NCI-H1105 (cell line): ENCODE measurements around the gene DGKI.

Experiments
- DNase-seq: peaks from one replicate; lab custom pipeline; 2025; lab: John Stamatoyannopoulos, UW

Gene DGKI

GRCh38 chr7:137411446-137411845, 435.3 kb downstream of the DGKI start:
- no peak for DNase-seq

GRCh38 chr7:137408126-137408525, 438.6 kb downstream of the DGKI start:
- no peak for DNase-seq

DNA sequence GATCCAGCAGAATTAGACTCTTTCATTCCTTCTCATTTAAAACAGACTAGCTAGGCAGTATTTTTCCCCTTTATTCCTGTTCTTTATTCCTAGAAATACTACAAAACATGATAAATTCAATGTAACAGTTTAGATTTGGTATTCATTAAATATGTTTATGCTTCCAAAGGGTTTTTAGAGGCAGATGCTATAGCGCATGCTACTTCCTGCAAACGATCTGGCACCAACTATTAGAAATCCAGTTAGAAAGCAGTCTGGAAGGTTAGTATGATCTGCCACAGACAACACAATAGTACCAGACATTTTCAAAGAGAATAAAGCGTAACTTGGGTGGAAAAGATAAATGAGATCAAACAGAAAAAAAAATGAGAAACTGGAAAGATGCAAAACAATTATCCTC, 439.7 kb downstream of the DGKI start:
- DNase-seq = no peak

GRCh38 chr7:137404660-137405317, 442.0 kb downstream of the DGKI start:
- DNase-seq = no peak

DNA sequence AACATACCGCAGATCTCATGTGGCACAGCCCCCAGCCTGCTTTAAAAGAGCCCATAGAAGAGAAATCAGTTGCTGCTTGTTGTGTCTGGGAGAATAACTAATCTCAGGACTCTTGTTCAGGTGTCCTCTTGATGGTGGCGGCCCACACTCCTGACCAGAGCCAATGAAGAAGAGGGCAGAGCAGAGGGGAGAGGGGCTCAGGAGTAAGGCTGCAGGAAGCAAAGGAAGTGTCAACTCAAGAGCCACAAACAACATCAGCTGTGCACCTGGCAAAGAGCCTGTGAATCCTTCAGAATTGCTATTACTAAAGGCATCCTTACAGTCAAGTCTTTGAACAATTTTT, 443.4 kb downstream of the DGKI start:
- DNase-seq = no peak

- DNase-seq = no peak
Observed at GRCh38 chr7:137402536-137403352, 444.0 kb downstream of the DGKI start.

DNA sequence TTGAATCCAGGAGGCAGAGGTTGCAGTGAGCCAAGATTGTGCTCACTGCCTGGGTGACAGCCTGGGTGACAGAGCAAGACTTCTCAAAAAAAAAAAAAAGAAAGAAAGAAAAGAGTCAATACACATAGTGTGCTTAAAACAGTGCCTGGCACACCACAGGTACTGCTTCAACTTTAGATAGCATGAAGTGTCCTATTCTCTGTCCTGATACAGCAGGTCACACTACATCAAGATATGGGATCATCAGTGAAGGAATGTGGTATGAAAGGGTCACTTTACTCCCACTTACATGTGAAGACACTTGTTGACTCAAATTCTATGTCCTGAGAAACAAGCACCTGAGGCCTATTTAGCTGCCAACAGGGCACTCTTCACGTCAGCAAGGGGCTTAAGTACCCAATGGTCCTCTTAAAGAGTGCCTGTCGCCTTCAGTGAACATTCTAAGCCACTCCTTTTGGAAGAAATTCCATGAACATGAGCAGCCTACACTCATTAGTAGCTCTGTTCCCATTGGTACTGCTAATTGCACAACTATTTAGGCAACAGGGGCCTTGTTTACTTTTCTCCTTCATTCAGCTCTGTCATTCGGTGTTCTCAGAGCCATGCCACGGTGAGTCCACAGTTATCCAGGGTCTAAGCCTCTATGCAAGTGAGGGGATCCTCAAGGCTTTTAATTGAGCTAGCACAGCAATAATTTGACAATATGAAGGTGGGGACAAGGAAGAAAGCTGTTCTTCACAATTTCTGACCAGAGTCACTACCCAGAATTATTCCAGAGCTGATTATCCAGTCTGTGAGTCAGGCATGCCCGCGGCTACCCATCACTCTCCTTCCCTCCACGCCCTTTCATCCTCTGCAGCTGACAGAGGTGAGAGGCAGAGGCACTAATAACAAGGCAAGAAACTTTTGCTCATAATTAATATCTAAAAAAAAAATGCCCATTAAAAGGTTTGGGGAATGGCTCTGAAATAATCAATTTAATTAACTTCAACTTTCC, 446.6 kb downstream of the DGKI start:
- no peak for DNase-seq

- no peak for DNase-seq
Observed at GRCh38 chr7:137396051-137396450, 450.7 kb downstream of the DGKI start.

- peak; percentile 85 for DNase-seq
Observed at GRCh38 chr7:137395420-137395819, 451.4 kb downstream of the DGKI start.

GRCh38 chr7:137393570-137393969, 453.2 kb downstream of the DGKI start:
- no peak for DNase-seq

DNA sequence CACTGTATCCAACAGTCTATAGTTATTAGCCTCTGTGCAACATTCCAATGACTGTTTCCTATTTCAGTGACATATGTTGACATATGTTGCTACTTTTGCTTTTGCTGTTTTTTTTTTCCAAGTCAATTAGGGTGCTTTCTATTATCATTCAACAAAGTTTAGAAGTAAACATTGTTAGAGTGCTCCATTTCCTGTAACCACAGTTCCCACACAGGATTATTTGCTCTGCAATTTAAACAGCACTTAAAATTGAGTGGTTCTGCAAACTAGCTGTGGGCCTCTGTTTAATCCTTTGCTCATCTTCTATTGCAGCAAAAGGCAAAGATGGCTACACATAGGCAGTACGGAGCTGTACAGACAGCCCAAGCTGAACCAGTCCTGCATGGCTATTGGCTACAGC, 456.7 kb downstream of the DGKI start:
- peak; percentile 64 for DNase-seq

GRCh38 chr7:137388916-137389315, 457.9 kb downstream of the DGKI start:
- DNase-seq = no peak

DNA sequence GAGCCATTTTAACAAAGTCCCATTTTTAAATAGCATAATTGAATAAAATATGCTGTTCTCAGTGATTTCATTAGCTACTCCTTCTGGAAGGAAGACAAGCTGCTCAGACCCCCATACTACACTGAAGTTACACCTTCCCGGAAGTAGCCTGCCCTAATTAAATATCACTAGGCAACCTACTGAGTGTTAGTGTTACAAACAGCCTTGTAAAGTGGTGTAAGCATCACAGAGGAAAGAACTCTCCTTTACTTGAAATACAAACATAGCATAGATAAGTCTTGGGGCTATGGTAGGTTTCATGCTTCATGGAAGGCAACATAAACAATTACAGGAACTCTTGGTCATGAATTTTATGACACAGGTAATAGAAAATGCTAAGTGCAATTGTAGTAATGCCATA, 459.8 kb downstream of the DGKI start:
- DNase-seq = no peak

DNA sequence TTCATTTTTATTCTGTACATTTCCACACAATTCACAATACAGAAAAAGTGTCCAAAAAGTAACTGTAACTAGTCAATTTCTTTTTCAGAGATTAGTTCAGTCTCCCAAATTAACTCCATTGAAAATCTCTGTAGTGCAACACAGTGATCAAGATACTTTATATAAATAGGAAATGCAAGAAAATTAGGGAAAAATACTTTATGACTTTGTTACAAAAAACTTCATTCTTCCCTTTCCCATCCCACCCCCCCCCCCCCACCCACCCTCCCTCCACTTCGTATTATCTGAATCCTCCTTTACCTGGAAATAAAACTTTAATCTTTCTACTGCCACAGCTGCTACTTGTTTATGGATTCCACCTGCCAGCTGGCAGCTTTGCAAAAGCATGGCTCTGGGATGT, 465.7 kb downstream of the DGKI start:
- DNase-seq = no peak

- DNase-seq = no peak
Observed at GRCh38 chr7:137373507-137373906, 473.3 kb downstream of the DGKI start.

- DNase-seq = no peak
Observed at GRCh38 chr7:137371616-137372015, 475.2 kb downstream of the DGKI start.

DNA sequence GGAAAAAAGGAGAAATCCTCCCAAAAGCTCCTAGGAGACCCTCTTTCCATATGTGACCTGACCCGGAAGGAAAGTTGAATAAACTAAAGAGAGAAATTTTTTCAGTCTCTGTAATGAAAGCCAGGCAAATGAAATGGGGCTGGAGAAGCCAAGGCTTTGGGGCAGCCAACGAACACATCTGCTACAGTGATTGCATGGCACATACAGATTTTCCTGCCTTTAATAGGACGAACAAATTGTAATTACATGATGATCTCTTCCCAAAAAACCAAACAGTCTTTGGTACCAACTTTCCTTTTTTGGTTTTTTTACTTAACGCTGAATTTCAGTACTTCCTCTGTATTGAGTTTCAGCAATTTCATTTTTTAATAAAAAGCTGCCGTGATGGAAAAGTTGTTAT, 479.8 kb downstream of the DGKI start:
- DNase-seq = no peak

- no peak for DNase-seq
Observed at GRCh38 chr7:137363683-137364082, 483.1 kb downstream of the DGKI start.

GRCh38 chr7:137360087-137360679, 486.6 kb downstream of the DGKI start:
- DNase-seq = no peak

DNA sequence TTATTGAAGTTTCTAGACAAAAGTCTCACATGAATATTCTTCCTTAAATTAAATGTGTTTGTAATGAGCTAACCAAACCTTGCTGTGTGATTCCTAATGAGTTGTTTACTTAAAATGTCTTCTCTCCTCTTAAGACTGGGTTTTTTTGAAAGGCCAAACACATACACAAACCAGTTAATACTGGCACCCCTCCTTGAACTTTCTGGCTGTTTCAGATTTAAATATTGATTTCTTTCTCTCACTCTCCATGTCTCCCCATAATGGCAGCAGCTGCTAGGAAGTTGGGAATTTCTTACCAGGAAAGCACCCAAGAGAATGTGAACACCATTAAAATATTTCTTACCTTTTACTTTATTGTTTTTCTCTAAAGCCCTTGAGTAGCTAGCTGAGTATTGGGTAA, 491.8 kb downstream of the DGKI start:
- peak; percentile 26 for DNase-seq

- DNase-seq = peak; percentile 95
Observed at GRCh38 chr7:137354396-137354795, 492.4 kb downstream of the DGKI start.

- no peak for DNase-seq
Observed at GRCh38 chr7:137351941-137352340, 494.8 kb downstream of the DGKI start.
